HL-60 (cell line): ENCODE measurements around the gene PAX5.

Experiments
- DNase-seq, 2 experiments: peaks; one replicate each; pipeline ENCODE4 v3.0.0-alpha.2; 2010 to 2020; ENCODE audit warnings: low read depth in 1 of 2, low spot score in 1 of 2
- H3K27ac ChIP-seq: fragments of 250-450 bp; sonication (Bioruptor Pico); replicated peaks from 2 replicates; pipeline ENCODE4 v1.5.1; 2020; ENCODE audit warnings: mild to moderate bottlenecking, moderate library complexity
- H3K27me3 ChIP-seq: fragments of 250-450 bp; sonication (Bioruptor Pico); 2 replicates; pipeline ENCODE4 v1.5.1; 2021; ENCODE audit warnings: mild to moderate bottlenecking, moderate library complexity; ENCODE audit not compliant: insufficient read depth, poor library complexity, severe bottlenecking
- H3K4me3 ChIP-seq: replicated peaks from 2 replicates; pipeline ENCODE4 v1.5.1; 2011; ENCODE audit warnings: mild to moderate bottlenecking, control low read depth, low read length; ENCODE audit not compliant: insufficient read depth
- GABPA ChIP-seq: IDR thresholded peaks from 2 replicates; pipeline ENCODE4 v1.6.1; 2012; ENCODE audit warnings: low read depth
- POLR2AphosphoS5 ChIP-seq: IDR thresholded peaks from 2 replicates; pipeline ENCODE4 v1.6.1; 2012; ENCODE audit warnings: low read depth
- REST ChIP-seq: IDR thresholded peaks from 2 replicates; pipeline ENCODE4 v1.6.1; 2012; ENCODE audit warnings: low read depth; ENCODE audit not compliant: insufficient replicate concordance
- SPI1 ChIP-seq: IDR thresholded peaks from 2 replicates; pipeline ENCODE4 v1.6.1; 2012; ENCODE audit warnings: low read depth, mild to moderate bottlenecking, borderline replicate concordance
- TF ChIP-seq, protein P1 (sequence below): IDR thresholded peaks from one replicate; pipeline ENCODE4 v1.5.1; 2011; ENCODE audit warnings: low read length, control low read depth, inconsistent platforms; ENCODE audit not compliant: insufficient read depth

Gene PAX5

DNA sequence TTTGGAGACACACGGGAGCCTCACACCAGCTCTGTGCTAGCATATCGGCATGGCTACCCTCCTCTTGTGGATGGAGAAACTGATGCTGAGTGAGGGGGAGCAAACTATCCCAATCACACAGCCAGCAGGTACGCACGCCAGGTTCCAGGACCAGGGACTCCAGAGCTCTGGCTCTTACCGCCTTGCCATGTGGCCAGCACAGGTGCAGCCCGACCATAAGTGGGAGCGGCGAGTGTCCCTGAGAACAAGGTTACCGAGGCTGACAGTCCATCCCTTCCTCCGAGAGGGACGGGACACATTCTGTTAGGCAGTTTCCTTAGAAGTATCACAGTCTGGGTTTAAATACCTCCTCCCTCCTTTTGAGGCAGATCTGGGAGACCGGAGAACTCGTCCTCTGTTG lies 86.0 kb downstream of the PAX5 start:
- Histone ChIP-seq H3K4me3 (no peak overlapping the region), H3K27me3 (no peaks in the 10 kb centered on the region), H3K27ac (no peak overlapping the region)
- TF ChIP-seq REST (no peak), SPI1 (no peak), POLR2AphosphoS5 (no peak), GABPA (no peak)
- TF ChIP-seq, protein P1, sequence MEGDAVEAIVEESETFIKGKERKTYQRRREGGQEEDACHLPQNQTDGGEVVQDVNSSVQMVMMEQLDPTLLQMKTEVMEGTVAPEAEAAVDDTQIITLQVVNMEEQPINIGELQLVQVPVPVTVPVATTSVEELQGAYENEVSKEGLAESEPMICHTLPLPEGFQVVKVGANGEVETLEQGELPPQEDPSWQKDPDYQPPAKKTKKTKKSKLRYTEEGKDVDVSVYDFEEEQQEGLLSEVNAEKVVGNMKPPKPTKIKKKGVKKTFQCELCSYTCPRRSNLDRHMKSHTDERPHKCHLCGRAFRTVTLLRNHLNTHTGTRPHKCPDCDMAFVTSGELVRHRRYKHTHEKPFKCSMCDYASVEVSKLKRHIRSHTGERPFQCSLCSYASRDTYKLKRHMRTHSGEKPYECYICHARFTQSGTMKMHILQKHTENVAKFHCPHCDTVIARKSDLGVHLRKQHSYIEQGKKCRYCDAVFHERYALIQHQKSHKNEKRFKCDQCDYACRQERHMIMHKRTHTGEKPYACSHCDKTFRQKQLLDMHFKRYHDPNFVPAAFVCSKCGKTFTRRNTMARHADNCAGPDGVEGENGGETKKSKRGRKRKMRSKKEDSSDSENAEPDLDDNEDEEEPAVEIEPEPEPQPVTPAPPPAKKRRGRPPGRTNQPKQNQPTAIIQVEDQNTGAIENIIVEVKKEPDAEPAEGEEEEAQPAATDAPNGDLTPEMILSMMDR: no peak
- DNase-seq: no peak

DNA sequence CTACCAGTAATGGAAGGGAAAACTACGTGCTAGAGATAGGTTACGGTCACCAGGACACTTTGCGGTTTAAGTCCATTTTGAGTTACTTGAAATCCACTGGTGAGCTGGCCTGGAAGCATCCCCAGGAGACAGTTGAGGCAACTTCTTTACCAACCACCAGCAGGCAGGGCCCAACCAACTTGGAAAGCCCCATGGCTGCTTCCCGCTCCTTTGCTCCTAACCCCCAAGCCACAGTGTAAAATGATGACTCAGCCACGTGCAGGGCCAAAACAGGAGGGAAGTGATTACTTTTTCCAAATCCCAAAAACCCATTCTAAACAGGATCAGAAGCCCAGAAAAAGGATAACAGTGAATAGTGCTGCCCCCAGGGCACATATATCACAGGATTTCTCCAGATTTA lies 87.4 kb downstream of the PAX5 start:
- Histone ChIP-seq H3K27ac (no peak overlapping the region), H3K27me3 (no peaks in the 10 kb centered on the region), H3K4me3 (no peak overlapping the region)
- no peak for DNase-seq
- TF ChIP-seq GABPA (no peak), REST (no peak)
- TF ChIP-seq, protein P1: no peak

DNA sequence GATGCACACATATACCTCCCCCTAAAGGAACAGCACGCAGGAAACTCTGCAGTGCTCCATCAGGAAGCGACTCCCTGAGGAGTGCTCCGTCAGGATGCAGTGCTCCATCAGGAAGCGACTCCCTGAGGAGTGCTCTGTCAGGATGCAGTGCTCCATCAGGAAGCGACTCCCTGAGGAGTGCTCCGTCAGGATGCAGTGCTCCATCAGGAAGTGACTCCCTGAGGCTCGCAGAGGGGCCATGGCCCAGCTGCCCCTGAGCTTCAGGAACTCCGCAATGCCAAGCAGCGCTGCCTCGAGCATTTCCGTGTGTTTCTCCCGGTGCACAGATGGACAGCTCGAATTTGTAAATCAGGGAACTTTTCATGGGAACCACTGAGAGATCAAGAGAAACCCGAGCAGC lies 88.1 kb downstream of the PAX5 start:
- Histone ChIP-seq H3K27ac (no peak overlapping the region), H3K27me3 (no peaks in the 10 kb centered on the region), H3K4me3 (no peak overlapping the region)
- DNase-seq: no peak
- no peak for TF ChIP-seq SPI1
- TF ChIP-seq REST: no peak
- no peak for TF ChIP-seq GABPA
- TF ChIP-seq POLR2AphosphoS5: no peak
- TF ChIP-seq, protein P1: no peak
